Astrocyte of the spinal cord (primary cell): Measurements from ENCODE around the gene CEP131.
"Not testable (repeated sequence)": the region's sequence is repeated elsewhere in the genome, so short reads cannot be mapped to it uniquely, and the experiment has no call there.

ENCODE experiments used
- DNase-seq: peaks from one replicate; pipeline ENCODE4 v3.0.0; 2011; ENCODE audit warnings: low read depth, low spot score
- H3K4me3 ChIP-seq: 2 replicates; pipeline ENCODE4 v1.5.1; 2011; ENCODE audit warnings: low read depth, mild to moderate bottlenecking, low read length, moderate library complexity
- in situ Hi-C: cut with HindIII; loops from 2 replicates; pipeline ENCODE4 v1.10.0; 2017; ENCODE audit warnings: low sequenced_read_pairs
- TF ChIP-seq, protein P1 (sequence below): IDR thresholded peaks from 2 replicates; pipeline ENCODE4 v1.5.1; 2012; ENCODE audit warnings: low read depth, mild to moderate bottlenecking, low read length, inconsistent platforms

The CEP131 gene

DNA sequence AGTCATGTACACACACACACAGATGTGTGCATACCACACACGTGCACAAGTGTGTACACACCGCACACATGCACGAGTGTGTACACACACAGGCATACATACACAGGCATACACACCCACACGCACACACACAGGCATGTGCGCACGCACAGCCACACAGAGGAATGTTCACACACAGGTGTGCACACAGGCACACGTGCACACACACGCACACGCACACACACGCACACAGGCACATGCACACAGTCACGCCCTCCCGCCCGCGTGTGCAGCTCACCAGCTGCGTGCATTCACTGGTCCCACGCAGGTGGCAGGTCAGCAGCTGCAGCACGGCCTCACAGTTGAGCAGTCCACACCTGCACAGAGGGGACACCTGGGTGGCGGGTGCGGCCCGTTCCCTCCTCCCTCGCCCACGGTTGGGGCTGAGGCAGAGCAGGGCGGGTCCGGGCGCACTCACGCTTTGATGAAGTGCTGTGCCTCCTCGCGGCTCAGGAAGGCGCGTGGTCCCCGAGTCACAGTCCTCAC lies 8.4 kb upstream of the CEP131 start:
- TF ChIP-seq, protein P1, sequence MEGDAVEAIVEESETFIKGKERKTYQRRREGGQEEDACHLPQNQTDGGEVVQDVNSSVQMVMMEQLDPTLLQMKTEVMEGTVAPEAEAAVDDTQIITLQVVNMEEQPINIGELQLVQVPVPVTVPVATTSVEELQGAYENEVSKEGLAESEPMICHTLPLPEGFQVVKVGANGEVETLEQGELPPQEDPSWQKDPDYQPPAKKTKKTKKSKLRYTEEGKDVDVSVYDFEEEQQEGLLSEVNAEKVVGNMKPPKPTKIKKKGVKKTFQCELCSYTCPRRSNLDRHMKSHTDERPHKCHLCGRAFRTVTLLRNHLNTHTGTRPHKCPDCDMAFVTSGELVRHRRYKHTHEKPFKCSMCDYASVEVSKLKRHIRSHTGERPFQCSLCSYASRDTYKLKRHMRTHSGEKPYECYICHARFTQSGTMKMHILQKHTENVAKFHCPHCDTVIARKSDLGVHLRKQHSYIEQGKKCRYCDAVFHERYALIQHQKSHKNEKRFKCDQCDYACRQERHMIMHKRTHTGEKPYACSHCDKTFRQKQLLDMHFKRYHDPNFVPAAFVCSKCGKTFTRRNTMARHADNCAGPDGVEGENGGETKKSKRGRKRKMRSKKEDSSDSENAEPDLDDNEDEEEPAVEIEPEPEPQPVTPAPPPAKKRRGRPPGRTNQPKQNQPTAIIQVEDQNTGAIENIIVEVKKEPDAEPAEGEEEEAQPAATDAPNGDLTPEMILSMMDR = no peak
- no peak overlapping the region for H3K4me3 ChIP-seq

DNA sequence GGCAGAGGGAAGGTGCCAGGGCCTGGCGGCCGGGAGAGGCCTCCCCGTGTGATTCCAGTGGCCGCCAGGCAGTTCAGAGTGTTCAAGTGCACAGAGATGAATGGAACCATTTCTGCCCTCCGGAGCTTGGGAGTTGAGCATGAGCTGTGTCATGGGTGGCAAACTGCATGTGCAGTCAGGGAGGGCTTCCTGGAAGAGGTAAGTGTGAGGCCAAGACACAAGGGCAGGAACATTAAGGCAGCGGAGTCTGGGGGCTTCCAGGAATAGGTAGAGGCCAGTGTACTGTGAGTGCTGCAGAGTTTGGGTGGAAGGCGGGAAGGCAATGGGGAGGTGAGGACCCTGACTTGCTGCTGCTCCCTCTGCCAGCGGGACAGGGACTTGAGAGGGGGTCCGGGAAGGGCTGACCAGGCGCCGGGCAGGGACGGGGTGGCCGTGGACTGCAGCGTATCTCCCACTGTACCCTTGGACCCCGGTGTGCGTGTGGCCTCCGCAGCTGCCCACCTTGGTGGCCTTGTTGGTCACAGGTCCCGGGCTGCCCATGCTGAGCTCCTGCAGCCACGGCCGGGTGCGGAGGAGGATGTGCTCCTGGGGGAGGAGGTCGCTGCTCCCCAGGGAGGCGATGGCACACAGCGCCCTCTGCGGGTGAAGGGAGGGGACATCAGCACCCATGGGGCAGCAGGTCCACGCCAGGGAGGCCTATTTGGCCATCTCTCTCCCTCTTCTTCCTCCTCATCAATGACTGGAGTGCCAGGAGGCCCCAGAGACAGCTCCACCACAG lies 7.5 kb upstream of the CEP131 start:
- no peak overlapping the region for H3K4me3 ChIP-seq
- DNase-seq = no peak
- TF ChIP-seq, protein P1 = peak; percentile 41
- in situ Hi-C loops = no loop called here

More for the DNA sequence above, 8.4 kb upstream of the CEP131 start:
- no peak for DNase-seq
- in situ Hi-C loops = no loop called here

DNA sequence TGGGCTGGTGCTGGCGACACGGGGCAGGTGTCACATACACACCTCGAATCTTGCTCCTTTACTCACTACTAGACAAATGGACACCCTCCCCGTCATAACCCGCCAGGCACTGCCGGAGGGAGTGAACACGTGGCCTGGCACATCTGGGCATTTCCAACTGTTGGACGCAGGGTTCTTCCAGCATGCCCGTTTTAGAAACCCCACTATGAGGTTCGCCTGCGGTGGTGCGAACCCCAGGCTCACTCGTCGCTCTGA lies 6.8 kb upstream of the CEP131 start:
- no peak for DNase-seq
- TF ChIP-seq, protein P1 = no peak
- in situ Hi-C loops = no loop called here
- H3K4me3 ChIP-seq = no peak overlapping the region

DNA sequence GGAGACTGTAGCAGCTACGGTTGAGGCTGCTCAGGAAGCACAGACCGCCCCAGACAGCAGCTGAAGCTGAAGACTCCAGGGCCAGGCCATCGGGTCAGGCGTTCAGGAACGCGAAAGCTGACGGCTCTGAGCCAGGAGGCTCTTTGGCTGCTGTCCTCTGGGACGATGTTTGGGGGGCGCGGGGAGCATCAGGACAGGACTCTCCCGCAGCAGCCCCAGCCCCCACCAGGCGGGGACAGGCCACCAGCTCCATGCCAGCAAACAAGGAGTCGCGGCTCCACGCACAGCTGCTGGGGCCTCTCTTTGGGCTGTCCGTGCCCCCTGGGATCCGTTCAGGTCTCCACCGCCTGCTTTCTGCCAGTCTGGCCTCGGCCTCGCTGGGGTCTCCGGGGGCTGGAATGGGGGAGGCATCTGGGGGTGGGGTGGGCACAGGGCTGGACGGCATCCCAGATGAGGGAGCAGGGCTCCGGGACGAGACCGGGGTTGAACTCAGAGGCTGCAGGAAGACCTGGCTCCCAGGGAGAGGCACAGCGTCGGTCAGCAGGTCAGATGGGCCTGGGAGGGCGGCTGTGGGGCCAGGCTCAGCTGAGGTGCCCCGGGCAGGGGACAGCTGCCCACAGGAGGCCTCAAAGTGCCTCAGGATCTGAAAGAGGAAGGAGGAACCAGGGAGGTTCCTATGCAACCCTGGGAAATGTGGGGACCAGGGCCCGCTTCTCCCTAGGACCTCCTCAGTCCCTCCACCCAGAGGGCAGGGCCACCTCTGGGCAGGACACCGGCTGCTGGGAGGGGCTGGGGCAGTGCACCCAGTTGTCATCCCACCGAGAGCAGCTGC lies 6.3 kb upstream of the CEP131 start:
- in situ Hi-C loops = no loop called here
- no peak for DNase-seq
- no peak overlapping the region for H3K4me3 ChIP-seq
- TF ChIP-seq, protein P1 = no peak

DNA sequence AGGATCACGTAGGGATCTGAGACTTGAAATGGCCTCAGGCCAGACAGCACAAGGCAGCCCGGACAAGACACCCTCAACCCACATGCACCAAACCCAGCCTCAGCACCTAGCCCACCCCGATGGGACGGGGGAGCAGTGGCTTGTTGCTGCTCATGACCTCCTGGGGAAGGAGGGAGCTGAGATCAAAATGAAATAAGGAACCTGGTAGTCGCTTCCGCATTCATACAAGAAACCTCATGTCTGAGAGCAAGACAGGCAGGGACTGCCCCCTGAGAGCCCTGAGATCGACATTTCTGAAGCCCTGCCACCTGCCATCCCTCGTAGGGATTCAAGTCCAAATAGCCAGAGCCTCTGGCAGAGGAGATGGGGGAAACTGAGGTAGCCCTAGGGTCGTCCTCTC lies 5.7 kb upstream of the CEP131 start:
- no peak for DNase-seq
- in situ Hi-C loops = no loop called here
- TF ChIP-seq, protein P1 = no peak
- H3K4me3 ChIP-seq = no peak overlapping the region

DNA sequence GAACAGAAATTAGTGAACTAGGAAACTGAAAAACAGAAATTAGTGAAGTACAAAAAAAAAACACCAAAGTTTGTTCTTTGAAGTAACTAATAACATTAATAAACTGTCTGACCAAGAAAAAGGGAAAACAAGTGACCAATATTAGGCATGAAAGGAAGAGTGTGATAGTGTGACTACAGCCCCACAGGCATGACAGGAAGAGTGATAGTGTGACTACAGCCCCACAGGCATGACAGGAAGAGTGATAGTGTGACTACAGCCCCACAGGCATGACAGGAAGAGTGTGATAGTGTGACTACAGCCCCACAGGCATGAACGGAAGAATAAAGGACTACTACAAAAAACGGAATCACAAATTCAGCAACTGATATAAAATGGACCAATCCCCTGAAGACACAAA lies 4.9 kb upstream of the CEP131 start:
- in situ Hi-C loops, H3K4me3 ChIP-seq, DNase-seq: not testable (repeated sequence)

DNA sequence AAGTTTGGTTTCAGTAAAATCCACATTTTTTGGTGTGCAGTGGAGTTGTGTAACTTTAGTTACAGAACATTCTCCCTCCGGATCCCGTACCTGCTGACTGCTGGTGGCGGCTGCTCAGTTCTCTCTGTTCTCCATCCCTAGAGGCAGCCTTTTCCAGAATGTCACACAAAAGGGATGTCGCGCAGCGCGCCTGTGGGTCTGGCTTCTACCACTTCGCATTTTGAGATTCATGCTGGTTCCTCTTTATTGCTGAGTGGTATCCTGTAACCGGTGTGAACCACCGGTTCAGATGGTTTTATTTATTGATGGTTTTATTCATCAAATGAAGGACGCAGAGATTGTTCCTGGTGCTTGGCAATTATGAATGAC lies 981 bp upstream of the CEP131 start:
- in situ Hi-C loops = no loop called here
- DNase-seq = no peak
- peak overlapping the region; percentile 42 for H3K4me3 ChIP-seq
- TF ChIP-seq, protein P1 = no peak
